Activated naive CD4-positive, alpha-beta T cell treated with anti-CD3 and anti-CD28 coated beads, Interleukin-2, amount 50 U/mL, for 72 hours (primary cell): ENCODE results near the gene MAPK1. TPM values are rescaled to one million over a fixed set of nuclear protein-coding genes. Genes with fewer than 3 reads are reported as not detected.
A peak's percentile ranks its signal among the peaks of the same experiment; 100 is the strongest.
"Not testable (repeated sequence)": the region's sequence is repeated elsewhere in the genome, so short reads cannot be mapped to it uniquely, and the experiment has no call there.

Experiments used
- ATAC-seq, 2 donors: fragments of 150-1000 bp; cut with Tn5 transposase; 2 replicates each; pipeline ENCODE4 v1.10.0; 2021; ENCODE audit warnings: mild to moderate bottlenecking in 2 of 2, moderate library complexity in 2 of 2
- DNase-seq, 2 donors: peaks; one replicate each; pipeline ENCODE4 v3.0.0; 2021 to 2022; ENCODE audit warnings: low spot score in 2 of 2
- H3K27ac Mint-ChIP-seq, 2 donors: one replicate each; pipeline ENCODE4 v1.8.0; 2022; ENCODE audit warnings: mild to moderate bottlenecking in 2 of 2, mixed read lengths in 2 of 2
- H3K36me3 Mint-ChIP-seq, 2 donors: one replicate each; pipeline ENCODE4 v1.8.0; 2022; ENCODE audit warnings: mixed read lengths in 2 of 2
- H3K9me3 Mint-ChIP-seq, 2 donors: one replicate each; pipeline ENCODE4 v1.8.0; 2022; ENCODE audit warnings: mixed read lengths in 2 of 2
- total RNA-seq, 2 donors: library from RNA; stranded (reverse); gene quantifications; one replicate each; pipeline ENCODE4 v1.2.3, GENCODE V29; 2022

The MAPK1 gene
- total RNA-seq, 2 donors from 2014 or later: 80.3 to 92.6 TPM

- no peaks in the 10 kb centered on the region for H3K36me3 Mint-ChIP-seq
- ATAC-seq (no peak), DNase-seq (no peak)
- no peaks in the 10 kb centered on the region for H3K9me3 Mint-ChIP-seq
- H3K27ac Mint-ChIP-seq: peak overlapping the region; percentile 45 to 90
Measured at GRCh38 chr22:21815958-21816357, 51.5 kb downstream of the MAPK1 start.

GRCh38 chr22:21815357-21815756, 52.1 kb downstream of the MAPK1 start:
- Mint-ChIP-seq H3K36me3 (no peaks in the 10 kb centered on the region), H3K9me3 (no peaks in the 10 kb centered on the region), H3K27ac (no peak overlapping the region)
- no peak for ATAC-seq
- DNase-seq: no peak

- Mint-ChIP-seq H3K9me3 (no peaks in the 10 kb centered on the region), H3K36me3 (no peaks in the 10 kb centered on the region), H3K27ac (no peak overlapping the region)
- ATAC-seq (no peak), DNase-seq (no peak)
Measured at GRCh38 chr22:21811982-21812381, 55.5 kb downstream of the MAPK1 start.

GRCh38 chr22:21807544-21808529, 59.6 kb downstream of the MAPK1 start:
- DNase-seq (no peak), ATAC-seq (no peak)
- Mint-ChIP-seq H3K36me3 (peaks cover 9 to 12% of the 10 kb centered on the region in 2 donors), H3K9me3 (no peaks in the 10 kb centered on the region), H3K27ac (peak overlapping the region in 1 of 2 donors; percentile 22)

GRCh38 chr22:21805325-21805724, 62.1 kb downstream of the MAPK1 start:
- not testable (repeated sequence) for H3K27ac Mint-ChIP-seq, DNase-seq, H3K9me3 Mint-ChIP-seq, ATAC-seq
- peaks cover 24 to 27% of the 10 kb centered on the region in 2 donors for H3K36me3 Mint-ChIP-seq

GRCh38 chr22:21803811-21804249, 63.6 kb downstream of the MAPK1 start:
- Mint-ChIP-seq H3K9me3 (no peaks in the 10 kb centered on the region), H3K27ac (no peak overlapping the region), H3K36me3 (peaks cover 24 to 27% of the 10 kb centered on the region in 2 donors)
- DNase-seq (no peak), ATAC-seq (no peak)

- peak overlapping the region in 1 of 2 donors; percentile 21 for H3K27ac Mint-ChIP-seq
- DNase-seq (no peak), ATAC-seq (no peak)
- no peaks in the 10 kb centered on the region for H3K9me3 Mint-ChIP-seq
- peaks cover 24 to 27% of the 10 kb centered on the region in 2 donors for H3K36me3 Mint-ChIP-seq
Measured at GRCh38 chr22:21802673-21803072, 64.8 kb downstream of the MAPK1 start.

- no peak for DNase-seq
- Mint-ChIP-seq H3K36me3 (peaks cover 24 to 27% of the 10 kb centered on the region in 2 donors), H3K27ac (peak overlapping the region in 1 of 2 donors; percentile 21), H3K9me3 (no peaks in the 10 kb centered on the region)
- peak in 1 of 2 donors; percentile 68 for ATAC-seq
Measured at GRCh38 chr22:21802056-21802455, 65.4 kb downstream of the MAPK1 start.

- not testable (repeated sequence) for H3K9me3 Mint-ChIP-seq, ATAC-seq, H3K27ac Mint-ChIP-seq, DNase-seq
- peaks cover 24 to 27% of the 10 kb centered on the region in 2 donors for H3K36me3 Mint-ChIP-seq
Measured at GRCh38 chr22:21801304-21801644, 66.2 kb downstream of the MAPK1 start.

GRCh38 chr22:21800552-21801303, 66.7 kb downstream of the MAPK1 start:
- peaks cover 23 to 27% of the 10 kb centered on the region in 2 donors for H3K36me3 Mint-ChIP-seq
- no peak overlapping the region for H3K27ac Mint-ChIP-seq
- no peak for ATAC-seq
- no peaks in the 10 kb centered on the region for H3K9me3 Mint-ChIP-seq
- no peak for DNase-seq

- H3K9me3 Mint-ChIP-seq: no peaks in the 10 kb centered on the region
- H3K27ac Mint-ChIP-seq: no peak overlapping the region
- no peak for ATAC-seq
- no peak for DNase-seq
- H3K36me3 Mint-ChIP-seq: peaks cover 12 to 13% of the 10 kb centered on the region in 2 donors
Measured at GRCh38 chr22:21797444-21798221, 69.8 kb downstream of the MAPK1 start.

- ATAC-seq (no peak), DNase-seq (no peak)
- Mint-ChIP-seq H3K27ac (no peak overlapping the region), H3K36me3 (peaks cover 4 to 10% of the 10 kb centered on the region in 2 donors), H3K9me3 (no peaks in the 10 kb centered on the region)
Measured at GRCh38 chr22:21796863-21797262, 70.6 kb downstream of the MAPK1 start.

GRCh38 chr22:21796231-21796630, 71.2 kb downstream of the MAPK1 start:
- DNase-seq: no peak
- ATAC-seq: no peak
- no peaks in the 10 kb centered on the region for H3K9me3 Mint-ChIP-seq
- H3K36me3 Mint-ChIP-seq: peaks cover 0 to 5% of the 10 kb centered on the region in 2 donors
- no peak overlapping the region for H3K27ac Mint-ChIP-seq

GRCh38 chr22:21793716-21794115, 73.7 kb downstream of the MAPK1 start:
- DNase-seq, H3K9me3 Mint-ChIP-seq, H3K36me3 Mint-ChIP-seq, ATAC-seq, H3K27ac Mint-ChIP-seq: not testable (repeated sequence)

- DNase-seq (peak; percentile 54 to 63), ATAC-seq (peak; percentile 94 to 98)
- Mint-ChIP-seq H3K9me3 (no peaks in the 10 kb centered on the region), H3K27ac (peak overlapping the region; percentile 17 to 64), H3K36me3 (peaks cover 4 to 5% of the 10 kb centered on the region in 2 donors)
Measured at GRCh38 chr22:21791635-21792625, 75.5 kb downstream of the MAPK1 start.
